ENCODE measurements around the gene OTOGL.

OTOGL gene

GRCh38 chr12:80230068-80230467 lies 130.7 kb downstream of the OTOGL start (continued):
- 0 out of 2 replicates have a peak, but pooled peaks have one; percentile 28 for TF ChIP-seq PATZ1 (tag by site-specific recombination; IDR thresholded peaks at IDR 0.05)
- TF ChIP-seq ZNF146 (tag by site-specific recombination; IDR thresholded peaks at IDR 0.05) = no peak
- 0 out of 2 replicates have a peak, but pooled peaks have one; percentile 7 for TF ChIP-seq ZNF596 (tag by site-specific recombination; IDR thresholded peaks at IDR 0.05)
- no peak for TF ChIP-seq HOXC10 (CRISPR knock-in tag; IDR thresholded peaks at IDR 0.05)
- TF ChIP-seq, protein P1, sequence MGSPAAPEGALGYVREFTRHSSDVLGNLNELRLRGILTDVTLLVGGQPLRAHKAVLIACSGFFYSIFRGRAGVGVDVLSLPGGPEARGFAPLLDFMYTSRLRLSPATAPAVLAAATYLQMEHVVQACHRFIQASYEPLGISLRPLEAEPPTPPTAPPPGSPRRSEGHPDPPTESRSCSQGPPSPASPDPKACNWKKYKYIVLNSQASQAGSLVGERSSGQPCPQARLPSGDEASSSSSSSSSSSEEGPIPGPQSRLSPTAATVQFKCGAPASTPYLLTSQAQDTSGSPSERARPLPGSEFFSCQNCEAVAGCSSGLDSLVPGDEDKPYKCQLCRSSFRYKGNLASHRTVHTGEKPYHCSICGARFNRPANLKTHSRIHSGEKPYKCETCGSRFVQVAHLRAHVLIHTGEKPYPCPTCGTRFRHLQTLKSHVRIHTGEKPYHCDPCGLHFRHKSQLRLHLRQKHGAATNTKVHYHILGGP (tag by site-specific recombination; IDR thresholded peaks at IDR 0.05) = no peak
- peak; percentile 17; the same call in 1 of the 2 replicates for TF ChIP-seq ZNF558 (tag by site-specific recombination; IDR thresholded peaks at IDR 0.05)
- peak; percentile 74 for TF ChIP-seq ZBTB8A (tag by site-specific recombination; IDR thresholded peaks at IDR 0.05)
- no peak for TF ChIP-seq ZNF354C (tag by site-specific recombination; IDR thresholded peaks at IDR 0.05; ENCODE audit: borderline replicate concordance, low read depth)
- TF ChIP-seq REPIN1 (tag by site-specific recombination; IDR thresholded peaks at IDR 0.05; ENCODE audit: low read depth) = no peak
- no peak for TF ChIP-seq ZNF174 (tag by site-specific recombination; IDR thresholded peaks at IDR 0.05)
- TF ChIP-seq ZNF585B (tag by site-specific recombination; IDR thresholded peaks at IDR 0.05) = no peak
- TF ChIP-seq ZEB2 (tag by site-specific recombination; IDR thresholded peaks at IDR 0.05) = 0 out of 2 replicates have a peak, but pooled peaks have one; percentile 21
- TF ChIP-seq SCRT2 (tag by site-specific recombination; IDR thresholded peaks at IDR 0.05) = peak; percentile 94
- peak; percentile 91 for TF ChIP-seq ZNF580 (tag by site-specific recombination; IDR thresholded peaks at IDR 0.05)
- TF ChIP-seq, protein P2, sequence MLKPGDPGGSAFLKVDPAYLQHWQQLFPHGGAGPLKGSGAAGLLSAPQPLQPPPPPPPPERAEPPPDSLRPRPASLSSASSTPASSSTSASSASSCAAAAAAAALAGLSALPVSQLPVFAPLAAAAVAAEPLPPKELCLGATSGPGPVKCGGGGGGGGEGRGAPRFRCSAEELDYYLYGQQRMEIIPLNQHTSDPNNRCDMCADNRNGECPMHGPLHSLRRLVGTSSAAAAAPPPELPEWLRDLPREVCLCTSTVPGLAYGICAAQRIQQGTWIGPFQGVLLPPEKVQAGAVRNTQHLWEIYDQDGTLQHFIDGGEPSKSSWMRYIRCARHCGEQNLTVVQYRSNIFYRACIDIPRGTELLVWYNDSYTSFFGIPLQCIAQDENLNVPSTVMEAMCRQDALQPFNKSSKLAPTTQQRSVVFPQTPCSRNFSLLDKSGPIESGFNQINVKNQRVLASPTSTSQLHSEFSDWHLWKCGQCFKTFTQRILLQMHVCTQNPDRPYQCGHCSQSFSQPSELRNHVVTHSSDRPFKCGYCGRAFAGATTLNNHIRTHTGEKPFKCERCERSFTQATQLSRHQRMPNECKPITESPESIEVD (tag by site-specific recombination; IDR thresholded peaks at IDR 0.05) = peak; percentile 95
- no peak for TF ChIP-seq ZNF645 (tag by site-specific recombination; IDR thresholded peaks at IDR 0.05)
- peak; percentile 94 for TF ChIP-seq TRIM28 (IDR thresholded peaks at IDR 0.05; ENCODE audit: borderline replicate concordance, low read length)
- TF ChIP-seq, protein P3, sequence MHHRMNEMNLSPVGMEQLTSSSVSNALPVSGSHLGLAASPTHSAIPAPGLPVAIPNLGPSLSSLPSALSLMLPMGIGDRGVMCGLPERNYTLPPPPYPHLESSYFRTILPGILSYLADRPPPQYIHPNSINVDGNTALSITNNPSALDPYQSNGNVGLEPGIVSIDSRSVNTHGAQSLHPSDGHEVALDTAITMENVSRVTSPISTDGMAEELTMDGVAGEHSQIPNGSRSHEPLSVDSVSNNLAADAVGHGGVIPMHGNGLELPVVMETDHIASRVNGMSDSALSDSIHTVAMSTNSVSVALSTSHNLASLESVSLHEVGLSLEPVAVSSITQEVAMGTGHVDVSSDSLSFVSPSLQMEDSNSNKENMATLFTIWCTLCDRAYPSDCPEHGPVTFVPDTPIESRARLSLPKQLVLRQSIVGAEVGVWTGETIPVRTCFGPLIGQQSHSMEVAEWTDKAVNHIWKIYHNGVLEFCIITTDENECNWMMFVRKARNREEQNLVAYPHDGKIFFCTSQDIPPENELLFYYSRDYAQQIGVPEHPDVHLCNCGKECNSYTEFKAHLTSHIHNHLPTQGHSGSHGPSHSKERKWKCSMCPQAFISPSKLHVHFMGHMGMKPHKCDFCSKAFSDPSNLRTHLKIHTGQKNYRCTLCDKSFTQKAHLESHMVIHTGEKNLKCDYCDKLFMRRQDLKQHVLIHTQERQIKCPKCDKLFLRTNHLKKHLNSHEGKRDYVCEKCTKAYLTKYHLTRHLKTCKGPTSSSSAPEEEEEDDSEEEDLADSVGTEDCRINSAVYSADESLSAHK (tag by site-specific recombination; IDR thresholded peaks at IDR 0.05) = peak; percentile 100
- 0 out of 2 replicates have a peak, but pooled peaks have one; percentile 80 for TF ChIP-seq ZNF610 (tag by site-specific recombination; IDR thresholded peaks at IDR 0.05; ENCODE audit: borderline replicate concordance)
- TF ChIP-seq ZNF548 (tag by site-specific recombination; IDR thresholded peaks at IDR 0.05) = no peak
- TF ChIP-seq, protein P4, sequence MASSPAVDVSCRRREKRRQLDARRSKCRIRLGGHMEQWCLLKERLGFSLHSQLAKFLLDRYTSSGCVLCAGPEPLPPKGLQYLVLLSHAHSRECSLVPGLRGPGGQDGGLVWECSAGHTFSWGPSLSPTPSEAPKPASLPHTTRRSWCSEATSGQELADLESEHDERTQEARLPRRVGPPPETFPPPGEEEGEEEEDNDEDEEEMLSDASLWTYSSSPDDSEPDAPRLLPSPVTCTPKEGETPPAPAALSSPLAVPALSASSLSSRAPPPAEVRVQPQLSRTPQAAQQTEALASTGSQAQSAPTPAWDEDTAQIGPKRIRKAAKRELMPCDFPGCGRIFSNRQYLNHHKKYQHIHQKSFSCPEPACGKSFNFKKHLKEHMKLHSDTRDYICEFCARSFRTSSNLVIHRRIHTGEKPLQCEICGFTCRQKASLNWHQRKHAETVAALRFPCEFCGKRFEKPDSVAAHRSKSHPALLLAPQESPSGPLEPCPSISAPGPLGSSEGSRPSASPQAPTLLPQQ (tag by site-specific recombination; IDR thresholded peaks at IDR 0.05) = peak; percentile 47; the same call in 1 of the 2 replicates
- TF ChIP-seq ZNF24 (tag by site-specific recombination; IDR thresholded peaks at IDR 0.05) = 0 out of 2 replicates have a peak, but pooled peaks have one; percentile 37
- peak; percentile 95 for TF ChIP-seq ZNF660 (tag by site-specific recombination; IDR thresholded peaks at IDR 0.05)
- TF ChIP-seq ZNF510 (tag by site-specific recombination; IDR thresholded peaks at IDR 0.05; ENCODE audit: insufficient replicate concordance) = peak; percentile 30
- peak; percentile 100 for TF ChIP-seq ZNF561 (tag by site-specific recombination; IDR thresholded peaks at IDR 0.05; ENCODE audit: borderline replicate concordance)
- TF ChIP-seq MZF1 (tag by site-specific recombination; IDR thresholded peaks at IDR 0.05; ENCODE audit: borderline replicate concordance) = peak; percentile 71; the same call in 1 of the 2 replicates
- peak; percentile 26; the same call in 1 of the 2 replicates for TF ChIP-seq SCRT1 (tag by site-specific recombination; IDR thresholded peaks at IDR 0.05; ENCODE audit: borderline replicate concordance)
- no peak; the same call in 1 of the 2 replicates for TF ChIP-seq GLIS1 (tag by site-specific recombination; IDR thresholded peaks at IDR 0.05)
- peak; percentile 53 for TF ChIP-seq ZNF629 (tag by site-specific recombination; IDR thresholded peaks at IDR 0.05)
- TF ChIP-seq ZNF600 (tag by site-specific recombination; IDR thresholded peaks at IDR 0.05) = peak; percentile 35; the same call in 1 of the 2 replicates
